ENCODE data around the gene NABP1. TPM values are rescaled to one million over a fixed set of nuclear protein-coding genes. Genes with fewer than 3 reads are reported as not detected.

NABP1 gene
- total RNA-seq, 1 donor from 2014 or later: 18.5 TPM

GRCh38 chr2:191653667-191654391, 24.1 kb upstream of the NABP1 start:
- DNase-seq (ENCODE audit: low spot score): no peak
- H3K9me3 Mint-ChIP-seq (ENCODE audit: low read depth): peaks cover 3% of the 10 kb centered on the region
- H3K36me3 Mint-ChIP-seq (ENCODE audit: low read depth): no peaks in the 10 kb centered on the region
- H3K27me3 Mint-ChIP-seq (ENCODE audit: low read depth): no peaks in the 10 kb centered on the region
- no peak overlapping the region for H3K27ac Mint-ChIP-seq (ENCODE audit: unreplicated experiment)
- TF ChIP-seq CTCF (IDR thresholded peaks at IDR 0.05): no peak
- no peak overlapping the region for H3K4me3 Mint-ChIP-seq (ENCODE audit: unreplicated experiment)
- H3K4me1 Mint-ChIP-seq (ENCODE audit: low read depth): no peaks in the 10 kb centered on the region

GRCh38 chr2:191656391-191656790, 21.5 kb upstream of the NABP1 start:
- no peaks in the 10 kb centered on the region for H3K27me3 Mint-ChIP-seq (ENCODE audit: low read depth)
- TF ChIP-seq CTCF (IDR thresholded peaks at IDR 0.05): no peak
- H3K4me1 Mint-ChIP-seq (ENCODE audit: low read depth): no peaks in the 10 kb centered on the region
- H3K27ac Mint-ChIP-seq (ENCODE audit: unreplicated experiment): no peak overlapping the region
- DNase-seq (ENCODE audit: low spot score): no peak
- H3K4me3 Mint-ChIP-seq (ENCODE audit: unreplicated experiment): no peak overlapping the region
- H3K36me3 Mint-ChIP-seq (ENCODE audit: low read depth): no peaks in the 10 kb centered on the region
- peaks cover 3% of the 10 kb centered on the region for H3K9me3 Mint-ChIP-seq (ENCODE audit: low read depth)

GRCh38 chr2:191656792-191657191, 21.1 kb upstream of the NABP1 start:
- no peaks in the 10 kb centered on the region for H3K4me1 Mint-ChIP-seq (ENCODE audit: low read depth)
- no peak overlapping the region for H3K27ac Mint-ChIP-seq (ENCODE audit: unreplicated experiment)
- peaks cover 3% of the 10 kb centered on the region for H3K9me3 Mint-ChIP-seq (ENCODE audit: low read depth)
- no peaks in the 10 kb centered on the region for H3K36me3 Mint-ChIP-seq (ENCODE audit: low read depth)
- H3K4me3 Mint-ChIP-seq (ENCODE audit: unreplicated experiment): no peak overlapping the region
- no peak for DNase-seq (ENCODE audit: low spot score)
- no peak for TF ChIP-seq CTCF (IDR thresholded peaks at IDR 0.05)
- H3K27me3 Mint-ChIP-seq (ENCODE audit: low read depth): no peaks in the 10 kb centered on the region

GRCh38 chr2:191657977-191658376, 20.0 kb upstream of the NABP1 start:
- TF ChIP-seq CTCF (IDR thresholded peaks at IDR 0.05): no peak
- Mint-ChIP-seq H3K9me3 (ENCODE audit: low read depth) (peaks cover 3% of the 10 kb centered on the region), H3K36me3 (ENCODE audit: low read depth) (no peaks in the 10 kb centered on the region), H3K4me1 (ENCODE audit: low read depth) (no peaks in the 10 kb centered on the region), H3K27ac (ENCODE audit: unreplicated experiment) (no peak overlapping the region), H3K27me3 (ENCODE audit: low read depth) (no peaks in the 10 kb centered on the region), H3K4me3 (ENCODE audit: unreplicated experiment) (no peak overlapping the region)
- no peak for DNase-seq (ENCODE audit: low spot score)

- no peaks in the 10 kb centered on the region for H3K4me1 Mint-ChIP-seq (ENCODE audit: low read depth)
- no peak overlapping the region for H3K4me3 Mint-ChIP-seq (ENCODE audit: unreplicated experiment)
- TF ChIP-seq CTCF (IDR thresholded peaks at IDR 0.05): no peak
- H3K27me3 Mint-ChIP-seq (ENCODE audit: low read depth): no peaks in the 10 kb centered on the region
- H3K27ac Mint-ChIP-seq (ENCODE audit: unreplicated experiment): no peak overlapping the region
- H3K9me3 Mint-ChIP-seq (ENCODE audit: low read depth): peaks cover 3% of the 10 kb centered on the region
- no peak for DNase-seq (ENCODE audit: low spot score)
- no peaks in the 10 kb centered on the region for H3K36me3 Mint-ChIP-seq (ENCODE audit: low read depth)
Measured at GRCh38 chr2:191659198-191659597, 18.7 kb upstream of the NABP1 start.
